Caco-2 (cell line): ENCODE measurements around the gene EFCAB7. TPM values are rescaled to one million over a fixed set of nuclear protein-coding genes. Genes with fewer than 3 reads are reported as not detected.

ENCODE experiments used
- BruUV-seq: library from RNA; stranded (reverse); fragments of 400-500 nt; replicated peaks from 2 replicates; lab custom pipeline; 2021; lab: Mats Ljungman, UMichigan
- CTCF ChIA-PET: fragments of 300-600 bp; sonication (Branson Sonifier 250); formaldehyde crosslinking; loops from one replicate; lab custom pipeline; 2022; ENCODE audit warnings: antibody characterized with exemption; lab: Charles Lee
- POLR2A ChIA-PET: fragments of 300-600 bp; sonication (Branson Sonifier 250); formaldehyde crosslinking; loops from one replicate; lab custom pipeline; 2022; ENCODE audit warnings: antibody characterized with exemption; lab: Charles Lee
- DNase-seq, 2 experiments: peaks; one replicate each; pipeline versions ENCODE4 v3.0.0 to v3.0.0-alpha.2; 2020 to 2022
- H3K27me3 ChIP-seq: replicated peaks from 2 replicates; pipeline ENCODE4 v1.6.0; 2011; ENCODE audit warnings: low read length; ENCODE audit not compliant: control insufficient read depth, insufficient read depth
- H3K36me3 ChIP-seq: 2 replicates; pipeline ENCODE4 v1.5.1; 2011; ENCODE audit warnings: low read length; ENCODE audit not compliant: control insufficient read depth, insufficient read depth
- H3K4me1 ChIP-seq: fragments of 250-450 bp; sonication (Bioruptor Pico); 2 replicates; pipeline ENCODE4 v1.5.1; 2020; ENCODE audit warnings: mild to moderate bottlenecking
- H3K4me3 ChIP-seq: 2 replicates; pipeline ENCODE4 v1.5.1; 2011; ENCODE audit warnings: low read depth, mild to moderate bottlenecking, control low read depth, low read length
- H3K9me3 ChIP-seq: fragments of 250-450 bp; sonication (Bioruptor Pico); 2 replicates; pipeline ENCODE4 v1.5.1; 2020; ENCODE audit warnings: mild to moderate bottlenecking, moderate library complexity
- H3K27ac Mint-ChIP-seq: one replicate; pipeline ENCODE4 v1.8.0; 2022; ENCODE audit warnings: mixed read lengths; ENCODE audit not compliant: unreplicated experiment
- H3K27me3 Mint-ChIP-seq: one replicate; pipeline ENCODE4 v1.8.0; 2022; ENCODE audit warnings: mixed read lengths; ENCODE audit not compliant: insufficient read depth, unreplicated experiment
- H3K36me3 Mint-ChIP-seq: one replicate; pipeline ENCODE4 v1.8.0; 2022; ENCODE audit warnings: mild to moderate bottlenecking, mixed read lengths; ENCODE audit not compliant: insufficient read depth, unreplicated experiment
- H3K4me1 Mint-ChIP-seq: one replicate; pipeline ENCODE4 v1.8.0; 2022; ENCODE audit warnings: low read depth, mixed read lengths; ENCODE audit not compliant: unreplicated experiment
- H3K4me3 Mint-ChIP-seq: one replicate; pipeline ENCODE4 v1.8.0; 2022; ENCODE audit warnings: mild to moderate bottlenecking, moderate library complexity, mixed read lengths; ENCODE audit not compliant: unreplicated experiment
- H3K9me3 Mint-ChIP-seq: one replicate; pipeline ENCODE4 v1.8.0; 2022; ENCODE audit warnings: mixed read lengths; ENCODE audit not compliant: unreplicated experiment
- CTCF ChIP-seq, 2 experiments: fragments of 200-600 bp in 1 of 2; IDR thresholded peaks; 1 replicate in 1 of 2; 2 replicates in 1 of 2; pipeline versions ENCODE4 v1.5.1 to v1.8.0; 2011 to 2022; ENCODE audit warnings: antibody characterized with exemption in 1 of 2, control low read depth in 1 of 2, inconsistent platforms in 1 of 2, low read depth in 1 of 2, low read length in 1 of 2, mild to moderate bottlenecking in 1 of 2, moderate library complexity in 1 of 2; ENCODE audit not compliant: insufficient read depth in 1 of 2, severe bottlenecking in 1 of 2, unreplicated experiment in 1 of 2
- intact Hi-C: fragments of 100-400 bp; cut with micrococcal nuclease; formaldehyde crosslinking; loops from one replicate; pipeline ENCODE4 v1.10.0; 2022; ENCODE audit not compliant: unreplicated experiment
- total RNA-seq: library from RNA; stranded (reverse); gene quantifications from 2 replicates; pipeline ENCODE4 v1.2.3, GENCODE V29; 2022

Gene EFCAB7
- total RNA-seq, 1 experiment from 2014 or later: 3.2 TPM

GRCh38 chr1:63595435-63595834 is 72.1 kb downstream of the EFCAB7 start:
- TF ChIP-seq CTCF (IDR thresholded peaks at IDR 0.05; ENCODE audit: insufficient read depth in 1 of 2, low read depth in 1 of 2, low read length in 1 of 2, severe bottlenecking in 1 of 2, unreplicated experiment in 1 of 2): no peak
- intact Hi-C loops: no loop called here
- no peak for DNase-seq
- Histone ChIP-seq H3K27me3 (no peaks in the 10 kb centered on the region), H3K4me3 (no peak overlapping the region), H3K9me3 (no peaks in the 10 kb centered on the region), H3K4me1 (peaks cover 9% of the 10 kb centered on the region), H3K36me3 (no peaks in the 10 kb centered on the region)
- H3K27me3 Mint-ChIP-seq: no peaks in the 10 kb centered on the region
- CTCF ChIA-PET: no interaction called here
- no peak overlapping the region for H3K4me3 Mint-ChIP-seq
- no peaks in the 10 kb centered on the region for H3K4me1 Mint-ChIP-seq
- H3K27ac Mint-ChIP-seq: no peak overlapping the region
- POLR2A ChIA-PET: no interaction called here
- BruUV-seq: no TSS peak
- H3K9me3 Mint-ChIP-seq: no peaks in the 10 kb centered on the region
- H3K36me3 Mint-ChIP-seq: no peaks in the 10 kb centered on the region

GRCh38 chr1:63599799-63600198 is 76.5 kb downstream of the EFCAB7 start:
- no peak for DNase-seq
- Mint-ChIP-seq H3K27ac (no peak overlapping the region), H3K4me1 (no peaks in the 10 kb centered on the region), H3K9me3 (no peaks in the 10 kb centered on the region), H3K27me3 (no peaks in the 10 kb centered on the region), H3K4me3 (no peak overlapping the region), H3K36me3 (no peaks in the 10 kb centered on the region)
- Histone ChIP-seq H3K27me3 (no peaks in the 10 kb centered on the region), H3K4me1 (no peaks in the 10 kb centered on the region), H3K9me3 (no peaks in the 10 kb centered on the region), H3K4me3 (no peak overlapping the region), H3K36me3 (no peaks in the 10 kb centered on the region)
- TF ChIP-seq CTCF (IDR thresholded peaks at IDR 0.05; ENCODE audit: insufficient read depth in 1 of 2, low read depth in 1 of 2, low read length in 1 of 2, severe bottlenecking in 1 of 2, unreplicated experiment in 1 of 2): no peak
- ChIA-PET CTCF (no interaction called here), POLR2A (no interaction called here)
- no TSS peak for BruUV-seq
- intact Hi-C loops: no loop called here

GRCh38 chr1:63600248-63600647 is 76.9 kb downstream of the EFCAB7 start:
- no peaks in the 10 kb centered on the region for H3K9me3 Mint-ChIP-seq
- DNase-seq: no peak
- ChIA-PET POLR2A (no interaction called here), CTCF (no interaction called here)
- no peaks in the 10 kb centered on the region for H3K36me3 Mint-ChIP-seq
- no peaks in the 10 kb centered on the region for H3K4me1 Mint-ChIP-seq
- intact Hi-C loops: no loop called here
- no peaks in the 10 kb centered on the region for H3K27me3 ChIP-seq
- no peak overlapping the region for H3K4me3 ChIP-seq
- no peak for TF ChIP-seq CTCF (IDR thresholded peaks at IDR 0.05; ENCODE audit: insufficient read depth in 1 of 2, low read depth in 1 of 2, low read length in 1 of 2, severe bottlenecking in 1 of 2, unreplicated experiment in 1 of 2)
- no peaks in the 10 kb centered on the region for H3K27me3 Mint-ChIP-seq
- no peaks in the 10 kb centered on the region for H3K4me1 ChIP-seq
- H3K36me3 ChIP-seq: no peaks in the 10 kb centered on the region
- BruUV-seq: no TSS peak
- no peaks in the 10 kb centered on the region for H3K9me3 ChIP-seq
- no peak overlapping the region for H3K27ac Mint-ChIP-seq
- H3K4me3 Mint-ChIP-seq: no peak overlapping the region
